AG04450 (cell line): ENCODE data around the gene PEPD. TPM values are rescaled to one million over a fixed set of nuclear protein-coding genes. Genes with fewer than 3 reads are reported as not detected.

Experiments used
- CTCF ChIA-PET: fragments of 300-600, 350-600 bp; formaldehyde crosslinking; extraction: SDS; loops from one replicate; lab custom pipeline; 2022; ENCODE audit warnings: antibody characterized with exemption, inconsistent platforms; lab: Charles Lee
- POLR2A ChIA-PET: fragments of 350-600 bp; formaldehyde crosslinking; extraction: SDS; loops from one replicate; lab custom pipeline; 2021; ENCODE audit warnings: antibody characterized with exemption, inconsistent platforms; lab: Yijun Ruan, JAX
- DNase-seq: peaks from one replicate; pipeline ENCODE4 v3.0.0-alpha.2; 2011; ENCODE audit warnings: low read depth, low spot score
- H3K27ac ChIP-seq: one replicate; pipeline ENCODE4 v1.5.1; 2012; ENCODE audit warnings: low read depth, low read length, control low read depth
- H3K27me3 ChIP-seq: one replicate; pipeline ENCODE4 v1.6.0; 2012; ENCODE audit warnings: low read length; ENCODE audit not compliant: control insufficient read depth, insufficient read depth
- H3K4me3 ChIP-seq: 2 replicates; pipeline ENCODE4 v1.5.1; 2011; ENCODE audit warnings: mild to moderate bottlenecking, low read depth, low read length, control low read depth
- H3K9me3 ChIP-seq: 2 replicates; pipeline ENCODE4 v1.5.1; 2012; ENCODE audit warnings: low read length; ENCODE audit not compliant: control insufficient read depth, insufficient read depth
- CTCF ChIP-seq: IDR thresholded peaks from 2 replicates; pipeline ENCODE4 v1.5.1; 2011; ENCODE audit warnings: low read depth, low read length, control low read depth, inconsistent platforms
- polyA plus RNA-seq: library from polyadenylated mRNA; depleted of rRNA; stranded (reverse); fragments of >200 nt; gene quantifications from 2 replicates; pipeline ENCODE4 v1.2.3, GENCODE V29; 2011

The PEPD gene
- polyA plus RNA-seq, 1 experiment, result 67.1 TPM

- CTCF ChIA-PET, result interaction anchor here (0.8 to 1.2 kb wide), 2 partner anchors 56 to 139 kb away, joined by 4 to 5 read pairs; no protein-coding TSS in a partner anchor
- DNase-seq, result no peak
- POLR2A ChIA-PET, result interaction anchor here (0.8 to 1.8 kb wide), 3 partner anchors 20 to 42 kb away, joined by 3 to 6 read pairs (median 4); no protein-coding TSS in a partner anchor
- Histone ChIP-seq H3K27me3 (no peaks in the 10 kb centered on the region), H3K9me3 (no peaks in the 10 kb centered on the region; the same call in 1 of the 2 replicates), H3K4me3 (peak overlapping the region; percentile 94), H3K27ac (peak overlapping the region; percentile 73)
- 0 out of 2 replicates have a peak, but pooled peaks have one; percentile 8 for TF ChIP-seq CTCF
These were observed 147.3 kb downstream of the PEPD start for GRCh38 chr19:33374236-33374714.

- peak within 1 kb of the TSS; percentile 94 for H3K4me3 ChIP-seq
- H3K27me3 ChIP-seq, result no peaks in the 10 kb centered on the region
- ChIA-PET POLR2A (interaction anchor here (0.6 to 1.8 kb wide), 6 partner anchors 21 to 853 kb away, joined by 3 to 9 read pairs (median 5); no protein-coding TSS in a partner anchor), CTCF (interaction anchor here (1.2 kb wide), 1 partner anchor 57 kb away, joined by 5 read pairs; no protein-coding TSS in a partner anchor)
- no peak for TF ChIP-seq CTCF
- H3K27ac ChIP-seq, result peak within 1 kb of the TSS; percentile 93
- no peaks in the 10 kb centered on the region; the same call in 1 of the 2 replicates for H3K9me3 ChIP-seq
- DNase-seq, result peak; percentile 71
These were observed 147.9 kb downstream of the PEPD start, which contains the start of gene CEBPG for GRCh38 chr19:33373453-33374235. Gene CEBPG (plus strand): TSS chr19:33373709. CDS start chr19:33379240, 5,531 bp downstream.

- TF ChIP-seq CTCF, result no peak
- ChIA-PET POLR2A (no interaction called here), CTCF (interaction anchor here (0.9 to 1.4 kb wide), 2 partner anchors 68 to 187 kb away, joined by 3 read pairs; partner anchors contain the start of gene CEBPA)
- Histone ChIP-seq H3K4me3 (no peak overlapping the region), H3K27me3 (peaks cover 5% of the 10 kb centered on the region), H3K9me3 (no peaks in the 10 kb centered on the region; the same call in 1 of the 2 replicates), H3K27ac (no peak overlapping the region)
- no peak for DNase-seq
These were observed 150.8 kb downstream of the PEPD start for GRCh38 chr19:33370783-33371182.

GRCh38 chr19:33368074-33368864 is 153.3 kb downstream of the PEPD start:
- Histone ChIP-seq H3K4me3 (no peak overlapping the region), H3K27ac (no peak overlapping the region), H3K27me3 (peaks cover 21% of the 10 kb centered on the region), H3K9me3 (no peaks in the 10 kb centered on the region; the same call in 1 of the 2 replicates)
- POLR2A ChIA-PET, result no interaction called here
- no peak for DNase-seq
- TF ChIP-seq CTCF, result no peak
- CTCF ChIA-PET, result interaction anchor here (0.5 to 1.5 kb wide), 4 partner anchors 13 to 185 kb away, joined by 3 to 6 read pairs (median 4); no protein-coding TSS in a partner anchor
